ENCODE measurements around the gene SLC12A5. TPM values are rescaled to one million over a fixed set of nuclear protein-coding genes. Genes with fewer than 3 reads are reported as not detected.

Gene SLC12A5
- total RNA-seq, 1 donor from 2014 or later, result 8.8 TPM

GRCh38 chr20:46057856-46058598, 29.0 kb downstream of the SLC12A5 start:
- DNase-seq (ENCODE audit: low spot score), result peak; percentile 55
- Mint-ChIP-seq H3K36me3 (ENCODE audit: low read depth, unreplicated experiment) (peaks cover 33% of the 10 kb centered on the region), H3K9me3 (ENCODE audit: unreplicated experiment) (no peaks in the 10 kb centered on the region), H3K27ac (ENCODE audit: unreplicated experiment) (no peak overlapping the region), H3K27me3 (ENCODE audit: unreplicated experiment) (peaks cover 21% of the 10 kb centered on the region), H3K4me1 (ENCODE audit: unreplicated experiment) (peaks cover 38% of the 10 kb centered on the region), H3K4me3 (ENCODE audit: unreplicated experiment) (peak overlapping the region; percentile 59)
- peak; percentile 53 for TF ChIP-seq CTCF (IDR thresholded peaks at IDR 0.05; ENCODE audit: unreplicated experiment)

GRCh38 chr20:46058599-46059281, 29.7 kb downstream of the SLC12A5 start:
- Mint-ChIP-seq H3K9me3 (ENCODE audit: unreplicated experiment) (no peaks in the 10 kb centered on the region), H3K36me3 (ENCODE audit: low read depth, unreplicated experiment) (peaks cover 38% of the 10 kb centered on the region), H3K4me1 (ENCODE audit: unreplicated experiment) (peaks cover 38% of the 10 kb centered on the region), H3K27ac (ENCODE audit: unreplicated experiment) (no peak overlapping the region), H3K4me3 (ENCODE audit: unreplicated experiment) (no peak overlapping the region), H3K27me3 (ENCODE audit: unreplicated experiment) (peaks cover 19% of the 10 kb centered on the region)
- TF ChIP-seq CTCF (IDR thresholded peaks at IDR 0.05; ENCODE audit: unreplicated experiment), result no peak
- peak; percentile 26 for DNase-seq (ENCODE audit: low spot score)

DNA sequence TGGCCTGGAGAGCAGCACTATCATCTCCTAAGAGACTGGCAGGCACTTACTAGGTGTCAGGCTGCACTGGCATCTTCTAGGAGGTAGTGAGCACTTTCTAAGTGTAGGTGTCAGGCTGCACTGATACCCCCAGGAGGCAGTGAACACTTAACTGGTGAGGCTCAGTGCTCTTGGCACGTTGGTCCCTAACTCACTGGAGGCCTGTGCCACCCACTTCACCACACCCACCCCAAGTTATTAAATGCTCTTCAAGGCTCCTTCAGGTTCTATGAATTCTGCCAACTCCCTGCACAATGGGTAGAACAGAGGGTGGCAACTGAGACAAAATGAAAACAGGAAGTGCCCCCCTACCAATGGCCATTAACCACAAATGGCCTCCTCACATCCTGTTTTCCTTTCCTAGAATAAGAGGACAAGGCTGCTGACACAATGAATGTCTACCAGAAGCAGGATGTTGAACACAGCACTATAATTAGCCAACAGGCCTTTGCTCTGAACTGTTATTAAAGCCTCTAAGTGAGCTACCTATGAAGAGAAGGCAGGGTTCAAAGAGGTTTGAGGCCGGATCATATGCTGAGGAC, 31.4 kb downstream of the SLC12A5 start:
- Mint-ChIP-seq H3K36me3 (ENCODE audit: low read depth, unreplicated experiment) (peaks cover 49% of the 10 kb centered on the region), H3K9me3 (ENCODE audit: unreplicated experiment) (no peaks in the 10 kb centered on the region), H3K4me1 (ENCODE audit: unreplicated experiment) (peaks cover 38% of the 10 kb centered on the region), H3K27me3 (ENCODE audit: unreplicated experiment) (peaks cover 14% of the 10 kb centered on the region), H3K4me3 (ENCODE audit: unreplicated experiment) (peak overlapping the region; percentile 81), H3K27ac (ENCODE audit: unreplicated experiment) (peak overlapping the region; percentile 74)
- DNase-seq (ENCODE audit: low spot score), result no peak
- no peak for TF ChIP-seq CTCF (IDR thresholded peaks at IDR 0.05; ENCODE audit: unreplicated experiment)

DNA sequence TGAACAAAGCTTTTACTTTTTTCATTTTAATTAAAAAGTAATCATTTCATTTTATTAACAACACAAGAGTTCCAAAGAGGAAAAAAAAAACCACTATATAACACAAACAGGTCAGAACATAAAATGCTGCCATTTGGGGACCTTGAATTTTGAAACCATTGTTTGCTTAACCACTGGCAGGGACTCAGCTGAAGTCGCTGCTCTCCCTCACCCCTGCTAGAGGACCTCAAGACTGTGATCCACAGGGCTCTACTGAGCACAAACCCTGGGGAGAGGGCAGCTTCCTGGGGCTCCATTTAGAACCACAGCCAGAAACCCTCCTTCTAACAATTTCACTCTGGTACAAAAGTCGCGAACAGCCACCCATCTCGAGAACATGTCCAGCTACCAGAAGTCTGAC, 32.0 kb downstream of the SLC12A5 start:
- H3K4me3 Mint-ChIP-seq (ENCODE audit: unreplicated experiment), result no peak overlapping the region
- peaks cover 12% of the 10 kb centered on the region for H3K27me3 Mint-ChIP-seq (ENCODE audit: unreplicated experiment)
- TF ChIP-seq CTCF (IDR thresholded peaks at IDR 0.05; ENCODE audit: unreplicated experiment), result no peak
- no peaks in the 10 kb centered on the region for H3K9me3 Mint-ChIP-seq (ENCODE audit: unreplicated experiment)
- H3K4me1 Mint-ChIP-seq (ENCODE audit: unreplicated experiment), result peaks cover 38% of the 10 kb centered on the region
- no peak for DNase-seq (ENCODE audit: low spot score)
- H3K36me3 Mint-ChIP-seq (ENCODE audit: low read depth, unreplicated experiment), result peaks cover 48% of the 10 kb centered on the region
- H3K27ac Mint-ChIP-seq (ENCODE audit: unreplicated experiment), result no peak overlapping the region

- peaks cover 38% of the 10 kb centered on the region for H3K4me1 Mint-ChIP-seq (ENCODE audit: unreplicated experiment)
- TF ChIP-seq CTCF (IDR thresholded peaks at IDR 0.05; ENCODE audit: unreplicated experiment), result no peak
- no peaks in the 10 kb centered on the region for H3K9me3 Mint-ChIP-seq (ENCODE audit: unreplicated experiment)
- no peak overlapping the region for H3K4me3 Mint-ChIP-seq (ENCODE audit: unreplicated experiment)
- H3K27ac Mint-ChIP-seq (ENCODE audit: unreplicated experiment), result no peak overlapping the region
- no peak for DNase-seq (ENCODE audit: low spot score)
- peaks cover 4% of the 10 kb centered on the region for H3K27me3 Mint-ChIP-seq (ENCODE audit: unreplicated experiment)
- peaks cover 47% of the 10 kb centered on the region for H3K36me3 Mint-ChIP-seq (ENCODE audit: low read depth, unreplicated experiment)
These were observed 33.1 kb downstream of the SLC12A5 start for GRCh38 chr20:46062151-46062550.

Measured in endothelial cell (in vitro differentiated cells).